Panc1 (cell line): ENCODE results near the gene OR4L1.

Experiments
- CTCF ChIP-seq: fragments of 450-650 bp; IDR thresholded peaks from 2 replicates; pipeline ENCODE4 v1.5.1; 2017; ENCODE audit warnings: mild to moderate bottlenecking
- POLR2AphosphoS5 ChIP-seq: IDR thresholded peaks from 2 replicates; pipeline ENCODE4 v1.6.1; 2012; ENCODE audit warnings: mild to moderate bottlenecking, low read depth, low read length, moderate library complexity
- TCF7L2 ChIP-seq: IDR thresholded peaks from 2 replicates; pipeline ENCODE4 v1.6.1; 2011; ENCODE audit warnings: mild to moderate bottlenecking, low read depth, low read length, inconsistent platforms
- TF ChIP-seq, protein P1 (sequence below), 2 experiments: IDR thresholded peaks; 2 replicates each; pipeline ENCODE4 v1.6.1; 2011 to 2012; ENCODE audit warnings: low read depth in 2 of 2, control low read depth in 1 of 2, low read length in 1 of 2, mild to moderate bottlenecking in 1 of 2, moderate library complexity in 1 of 2; ENCODE audit not compliant: insufficient read depth in 1 of 2

- TF ChIP-seq CTCF (no peak), POLR2AphosphoS5 (no peak), TCF7L2 (no peak)
- TF ChIP-seq, protein P1, sequence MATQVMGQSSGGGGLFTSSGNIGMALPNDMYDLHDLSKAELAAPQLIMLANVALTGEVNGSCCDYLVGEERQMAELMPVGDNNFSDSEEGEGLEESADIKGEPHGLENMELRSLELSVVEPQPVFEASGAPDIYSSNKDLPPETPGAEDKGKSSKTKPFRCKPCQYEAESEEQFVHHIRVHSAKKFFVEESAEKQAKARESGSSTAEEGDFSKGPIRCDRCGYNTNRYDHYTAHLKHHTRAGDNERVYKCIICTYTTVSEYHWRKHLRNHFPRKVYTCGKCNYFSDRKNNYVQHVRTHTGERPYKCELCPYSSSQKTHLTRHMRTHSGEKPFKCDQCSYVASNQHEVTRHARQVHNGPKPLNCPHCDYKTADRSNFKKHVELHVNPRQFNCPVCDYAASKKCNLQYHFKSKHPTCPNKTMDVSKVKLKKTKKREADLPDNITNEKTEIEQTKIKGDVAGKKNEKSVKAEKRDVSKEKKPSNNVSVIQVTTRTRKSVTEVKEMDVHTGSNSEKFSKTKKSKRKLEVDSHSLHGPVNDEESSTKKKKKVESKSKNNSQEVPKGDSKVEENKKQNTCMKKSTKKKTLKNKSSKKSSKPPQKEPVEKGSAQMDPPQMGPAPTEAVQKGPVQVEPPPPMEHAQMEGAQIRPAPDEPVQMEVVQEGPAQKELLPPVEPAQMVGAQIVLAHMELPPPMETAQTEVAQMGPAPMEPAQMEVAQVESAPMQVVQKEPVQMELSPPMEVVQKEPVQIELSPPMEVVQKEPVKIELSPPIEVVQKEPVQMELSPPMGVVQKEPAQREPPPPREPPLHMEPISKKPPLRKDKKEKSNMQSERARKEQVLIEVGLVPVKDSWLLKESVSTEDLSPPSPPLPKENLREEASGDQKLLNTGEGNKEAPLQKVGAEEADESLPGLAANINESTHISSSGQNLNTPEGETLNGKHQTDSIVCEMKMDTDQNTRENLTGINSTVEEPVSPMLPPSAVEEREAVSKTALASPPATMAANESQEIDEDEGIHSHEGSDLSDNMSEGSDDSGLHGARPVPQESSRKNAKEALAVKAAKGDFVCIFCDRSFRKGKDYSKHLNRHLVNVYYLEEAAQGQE (IDR thresholded peaks at IDR 0.05; ENCODE audit: insufficient read depth in 1 of 2, low read depth in 2 of 2, low read length in 1 of 2): no peak
These were observed 15.6 kb upstream of the OR4L1 start for GRCh38 chr14:20044243-20044642.
